Daoy (cell line): ENCODE results near the gene MB. TPM values are rescaled to one million over a fixed set of nuclear protein-coding genes. Genes with fewer than 3 reads are reported as not detected.
A peak's percentile ranks its signal among the peaks of the same experiment; 100 is the strongest.

ENCODE experiments used
- DNase-seq: peaks from one replicate; pipeline ENCODE4 v3.0.0-alpha.2; 2015; ENCODE audit warnings: low read depth
- total RNA-seq: library from RNA; depleted of rRNA; stranded (reverse); fragments of >200 nt; shearing (Covaris generic); gene quantifications from 2 replicates; pipeline ENCODE4 v1.2.3, GENCODE V29; 2014

MB gene
- total RNA-seq, 1 experiment from 2014 or later, result 1.2 TPM

DNA sequence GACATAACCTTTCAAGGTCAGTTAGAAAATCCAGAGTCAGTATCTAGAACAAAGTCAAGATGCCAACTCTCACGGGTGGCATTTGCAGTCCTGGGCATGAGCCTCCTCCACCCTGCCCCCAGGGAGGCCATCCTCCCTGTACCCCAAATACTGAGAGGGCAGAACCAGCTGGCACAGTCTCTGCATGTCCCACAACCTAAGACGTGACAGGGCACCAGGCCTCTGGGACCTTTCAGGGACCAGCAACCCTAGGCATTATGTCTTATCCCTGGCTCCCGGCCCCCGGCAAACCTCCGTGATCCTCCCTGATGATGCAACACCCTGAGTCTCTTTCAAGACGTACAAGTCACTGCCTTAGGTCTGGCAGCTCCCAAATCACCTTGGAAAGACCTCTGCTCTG is 2.0 kb downstream of the MB start:
- no peak for DNase-seq

DNA sequence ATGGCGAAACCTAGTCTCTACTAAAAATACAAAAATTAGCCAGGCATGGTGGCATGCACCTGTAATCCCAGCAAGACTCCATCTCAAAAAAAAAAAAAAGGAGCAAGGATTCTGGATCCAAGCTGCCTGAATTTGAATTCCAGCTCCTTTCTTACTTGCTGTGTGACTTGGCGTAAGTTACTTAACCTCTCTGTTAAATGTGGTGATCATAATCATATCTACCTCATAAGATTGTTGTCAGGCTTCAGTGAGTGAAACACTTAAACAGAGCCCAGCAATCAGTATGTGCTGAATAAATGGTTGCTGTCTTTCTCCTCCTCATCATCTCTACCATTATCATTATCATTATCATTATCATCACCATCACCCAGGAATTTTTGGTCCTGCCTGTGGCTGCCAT is 2.7 kb downstream of the MB start:
- no peak for DNase-seq

DNA sequence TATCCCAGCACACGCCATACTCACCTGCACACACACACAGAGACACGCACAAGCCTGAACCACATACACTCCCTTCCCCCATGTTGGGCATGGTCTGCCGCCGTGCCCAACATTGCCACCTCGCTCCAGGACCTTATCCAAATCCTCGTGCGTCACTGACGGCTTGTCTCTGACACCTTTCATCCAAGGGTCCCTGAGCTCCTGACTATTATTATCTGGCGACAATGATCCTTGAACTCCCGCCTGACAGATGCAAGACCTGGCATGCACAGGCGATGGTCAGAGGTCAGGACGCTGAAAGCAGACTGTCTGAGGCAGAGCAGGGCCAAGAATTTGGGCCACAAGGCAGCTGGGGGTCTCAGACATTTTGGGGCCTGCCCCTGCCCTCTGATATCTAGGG is 4.2 kb downstream of the MB start:
- DNase-seq, result no peak

DNA sequence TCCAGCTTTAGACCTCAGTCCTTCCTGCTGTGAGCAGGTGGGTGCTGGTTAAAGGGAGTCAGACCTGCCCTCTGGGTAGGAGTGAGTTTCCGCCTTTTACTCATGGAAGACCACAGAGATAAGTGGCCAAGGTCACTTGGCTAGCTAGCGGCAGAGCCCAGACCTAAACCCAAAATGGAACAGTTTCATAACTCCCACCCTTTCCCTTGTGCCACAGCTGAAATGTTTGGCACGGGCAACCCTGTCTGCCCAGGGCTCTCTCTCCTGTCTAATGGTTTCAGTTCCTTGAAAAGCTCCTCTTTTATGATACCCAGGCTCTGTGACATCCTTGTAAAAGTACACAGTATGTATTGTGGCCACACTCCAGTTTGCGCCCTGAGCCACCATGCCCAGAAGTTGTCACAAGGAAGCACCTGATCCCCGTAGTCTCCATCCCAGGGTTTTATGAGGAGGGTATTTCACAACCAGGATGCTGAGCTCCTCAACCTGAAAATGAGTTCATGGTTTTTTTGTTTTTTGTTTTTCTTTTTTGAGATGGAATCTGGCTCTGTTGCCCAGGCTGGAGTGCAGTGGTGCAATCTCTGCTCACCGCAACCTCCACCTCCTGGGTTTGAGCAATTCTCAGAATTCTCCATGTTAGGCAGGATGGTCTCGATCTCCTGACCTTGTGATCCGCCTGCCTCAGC is 5.1 kb downstream of the MB start:
- DNase-seq, result no peak

DNA sequence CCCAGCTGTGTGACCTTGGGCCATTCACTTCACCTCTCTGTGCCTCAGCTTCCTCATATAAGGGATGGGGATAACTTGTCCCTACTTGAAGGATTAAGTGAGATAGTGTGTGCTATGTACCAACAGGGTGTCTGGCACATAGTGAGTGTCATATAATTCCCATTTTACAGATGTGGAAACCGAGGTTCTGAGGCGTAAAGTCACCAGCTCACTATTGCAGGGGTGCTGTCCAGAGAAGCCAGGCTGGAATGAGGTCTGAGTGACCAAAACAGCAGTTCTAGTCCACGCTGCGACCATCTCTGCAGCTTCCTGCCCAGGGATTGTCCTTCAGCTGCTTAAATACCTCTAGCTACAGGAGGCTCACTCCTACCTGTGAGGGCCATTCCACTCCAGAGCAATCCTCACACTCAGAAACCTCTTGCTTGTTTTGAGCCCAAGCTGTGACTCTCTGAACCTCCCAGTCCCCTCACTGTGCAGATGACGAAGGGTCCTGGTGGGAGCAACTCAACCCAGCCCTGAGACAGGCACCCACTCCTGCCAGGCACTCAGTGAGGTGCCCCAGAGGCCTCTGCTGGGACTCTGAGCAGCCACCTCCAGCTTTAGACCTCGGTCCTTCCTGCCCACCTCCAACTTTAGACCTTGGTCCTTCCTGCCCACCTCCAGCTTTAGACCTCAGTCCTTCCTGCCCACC is 5.8 kb downstream of the MB start:
- no peak for DNase-seq

DNA sequence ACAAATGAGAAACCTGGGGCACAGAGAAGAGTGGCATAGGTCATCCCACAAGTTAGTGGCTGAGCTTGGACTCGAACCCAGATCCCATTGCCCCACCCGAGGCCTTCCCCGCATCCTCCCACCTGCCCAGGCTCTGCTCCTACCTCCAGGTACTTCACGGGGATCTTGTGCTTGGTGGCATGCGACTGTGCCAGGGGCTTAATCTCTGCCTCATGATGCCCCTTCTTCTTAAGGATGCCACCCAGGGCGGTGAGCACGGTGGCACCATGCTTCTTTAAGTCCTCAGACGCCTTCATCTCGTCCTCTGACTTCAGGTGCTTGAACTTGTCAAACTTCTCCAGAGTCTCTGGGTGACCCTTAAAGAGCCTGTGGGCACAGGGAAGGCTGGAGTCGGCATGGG is 6.4 kb downstream of the MB start:
- DNase-seq, result no peak

DNA sequence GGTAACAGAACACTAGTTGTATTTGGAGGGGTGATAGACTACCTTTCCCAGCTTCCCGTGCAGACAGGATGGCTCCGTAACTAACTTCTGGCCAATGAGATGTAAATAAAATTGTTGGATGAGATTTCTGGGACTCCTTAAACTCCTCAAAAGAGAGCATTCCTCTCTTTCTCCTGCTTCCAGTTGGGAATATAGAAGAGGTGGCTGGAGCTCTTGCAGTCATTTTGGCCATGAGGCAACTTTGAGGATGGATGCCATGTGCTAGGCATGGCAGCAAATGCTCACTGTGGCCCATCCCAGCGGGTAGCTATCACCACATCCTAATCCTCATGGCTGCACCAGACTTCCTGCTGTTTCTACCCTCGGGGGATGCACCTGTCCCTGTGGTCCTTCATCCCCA is 7.4 kb downstream of the MB start:
- no peak for DNase-seq

DNA sequence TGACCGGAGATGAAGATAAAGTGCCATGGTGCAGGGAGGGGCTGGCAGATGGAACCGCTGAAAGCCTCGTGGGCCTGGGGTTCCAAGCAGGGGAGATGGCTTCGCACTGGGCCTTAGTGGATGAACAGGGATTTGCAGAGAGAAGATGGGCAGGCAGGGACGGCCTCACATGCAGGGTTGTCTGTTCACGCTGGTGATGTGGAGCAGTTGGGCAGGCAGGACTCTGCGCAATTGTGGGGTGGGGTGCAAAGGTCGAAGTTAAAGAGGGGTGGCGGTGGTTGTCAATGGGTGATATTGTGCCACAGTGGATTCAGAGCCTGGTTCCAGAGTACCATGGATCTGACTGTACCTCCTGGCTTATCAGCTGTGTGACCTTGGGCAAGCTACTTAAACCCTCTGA is 7.9 kb downstream of the MB start:
- no peak for DNase-seq

DNA sequence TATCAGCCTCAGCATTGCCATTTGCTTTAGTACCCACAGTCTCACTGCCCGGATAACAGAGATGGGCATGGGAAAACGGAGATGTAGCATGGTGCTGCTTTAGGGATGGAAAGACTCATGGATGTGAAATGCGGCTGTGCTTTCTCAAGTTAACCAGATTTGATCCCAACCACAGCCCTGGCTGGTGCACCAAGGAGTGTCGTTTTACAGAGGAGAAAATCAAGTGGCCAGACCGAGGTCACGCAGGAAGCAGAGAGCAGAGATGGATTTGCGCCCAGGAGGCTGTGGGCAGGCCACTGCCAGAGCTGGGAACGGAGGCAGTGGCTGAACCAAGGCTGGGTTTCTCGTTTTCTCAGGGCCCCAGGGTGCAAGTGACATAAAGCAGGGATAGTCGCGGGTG is 9.0 kb downstream of the MB start:
- no peak for DNase-seq

DNA sequence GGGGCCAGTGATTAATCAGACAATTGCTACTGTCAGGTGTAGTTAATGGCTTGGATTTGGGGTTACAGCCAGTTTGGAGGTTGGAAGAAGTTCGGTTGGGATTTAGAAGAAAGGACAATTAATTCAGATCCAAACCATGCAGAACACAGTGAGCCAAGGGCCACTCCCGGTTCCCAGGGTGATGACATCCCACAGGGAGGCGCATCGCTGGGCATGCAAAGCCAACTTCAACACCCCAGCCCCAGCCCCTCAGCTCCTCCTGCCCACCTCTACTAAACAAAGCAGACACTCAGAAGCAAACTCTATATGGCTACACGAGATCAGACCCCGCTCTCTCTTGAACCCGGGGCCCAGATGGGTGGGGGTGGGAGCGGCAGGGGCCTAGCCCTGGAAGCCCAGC is 10.2 kb downstream of the MB start:
- no peak for DNase-seq

DNA sequence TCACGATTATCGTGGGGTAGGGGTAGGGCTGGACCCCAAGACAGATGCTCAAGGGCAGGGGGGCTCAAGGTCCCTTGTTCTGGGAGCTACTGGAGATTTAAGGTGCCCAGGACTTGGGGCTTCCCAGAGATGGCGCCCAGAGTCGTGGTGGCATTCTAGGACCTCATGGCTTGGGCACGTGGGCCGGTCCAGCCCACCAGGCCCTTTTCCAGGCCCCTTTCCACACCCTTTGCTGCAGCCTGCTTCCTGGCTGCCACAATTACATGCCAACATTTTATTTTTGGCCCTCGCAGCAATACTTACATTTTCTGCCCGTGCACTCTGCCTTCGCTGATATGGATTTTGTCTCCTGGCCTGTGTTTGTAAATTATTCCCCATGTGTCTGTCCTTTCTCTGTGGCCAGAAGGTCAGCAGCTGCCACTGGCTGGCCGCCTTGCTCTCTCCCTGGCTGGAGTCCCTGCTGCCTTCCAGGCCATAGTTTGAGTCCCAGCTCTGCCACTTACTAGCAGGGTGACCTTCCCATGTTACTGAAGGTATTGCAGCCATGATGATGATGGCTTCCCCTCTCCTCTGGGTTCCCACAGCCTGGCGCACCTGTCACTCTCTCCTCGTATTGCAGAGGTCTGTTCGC is 11.2 kb downstream of the MB start:
- DNase-seq, result no peak

DNA sequence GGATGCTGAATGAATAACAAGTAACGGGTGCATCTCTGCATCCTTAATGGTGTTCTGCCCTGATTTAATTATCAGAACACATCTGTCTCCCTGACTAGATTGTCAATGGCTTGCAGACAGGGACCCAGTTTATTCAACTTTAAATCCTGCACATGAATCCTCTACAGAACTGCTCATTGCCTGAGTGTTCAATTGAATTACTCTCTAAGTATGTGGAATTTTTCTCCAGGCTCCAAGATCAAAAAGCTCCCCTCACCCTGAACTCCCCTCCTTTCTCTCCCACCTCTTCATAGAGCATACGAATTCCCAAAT is 11.8 kb downstream of the MB start:
- DNase-seq, result no peak

DNA sequence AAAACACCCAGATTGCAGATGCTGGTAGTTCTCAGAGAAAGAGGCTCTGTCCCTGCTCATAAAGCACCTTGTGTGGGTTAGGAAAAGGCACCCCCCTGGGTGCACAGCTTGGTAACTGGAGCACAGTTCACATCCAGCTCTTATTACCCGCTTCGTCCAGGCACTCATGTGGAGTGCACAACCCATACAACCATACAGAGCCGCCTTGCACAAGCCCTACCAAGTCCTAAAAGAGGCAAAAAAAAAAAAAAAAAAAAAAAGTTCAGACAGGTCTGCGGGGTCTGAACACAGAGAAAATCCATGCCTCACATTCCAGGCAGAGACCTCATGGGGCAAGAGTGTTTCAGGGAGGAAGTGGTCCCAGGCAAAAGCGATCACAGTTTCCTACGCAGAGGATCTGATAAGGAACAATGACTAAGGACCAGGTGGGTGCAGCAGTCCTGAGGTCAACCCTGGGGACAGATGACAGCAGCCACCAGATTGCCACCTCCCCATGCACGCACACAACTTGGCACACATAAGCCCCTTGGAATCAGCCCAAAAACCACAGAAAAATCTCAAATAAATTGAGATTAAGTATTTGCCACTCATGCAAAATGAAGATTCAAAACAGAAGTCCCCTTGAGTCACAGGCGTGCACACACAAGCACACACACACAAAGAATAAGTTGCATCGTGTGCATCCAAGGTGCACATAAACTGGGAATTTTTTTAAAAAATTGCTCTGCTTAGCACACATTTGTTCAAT is 12.3 kb downstream of the MB start:
- peak; percentile 87 for DNase-seq

DNA sequence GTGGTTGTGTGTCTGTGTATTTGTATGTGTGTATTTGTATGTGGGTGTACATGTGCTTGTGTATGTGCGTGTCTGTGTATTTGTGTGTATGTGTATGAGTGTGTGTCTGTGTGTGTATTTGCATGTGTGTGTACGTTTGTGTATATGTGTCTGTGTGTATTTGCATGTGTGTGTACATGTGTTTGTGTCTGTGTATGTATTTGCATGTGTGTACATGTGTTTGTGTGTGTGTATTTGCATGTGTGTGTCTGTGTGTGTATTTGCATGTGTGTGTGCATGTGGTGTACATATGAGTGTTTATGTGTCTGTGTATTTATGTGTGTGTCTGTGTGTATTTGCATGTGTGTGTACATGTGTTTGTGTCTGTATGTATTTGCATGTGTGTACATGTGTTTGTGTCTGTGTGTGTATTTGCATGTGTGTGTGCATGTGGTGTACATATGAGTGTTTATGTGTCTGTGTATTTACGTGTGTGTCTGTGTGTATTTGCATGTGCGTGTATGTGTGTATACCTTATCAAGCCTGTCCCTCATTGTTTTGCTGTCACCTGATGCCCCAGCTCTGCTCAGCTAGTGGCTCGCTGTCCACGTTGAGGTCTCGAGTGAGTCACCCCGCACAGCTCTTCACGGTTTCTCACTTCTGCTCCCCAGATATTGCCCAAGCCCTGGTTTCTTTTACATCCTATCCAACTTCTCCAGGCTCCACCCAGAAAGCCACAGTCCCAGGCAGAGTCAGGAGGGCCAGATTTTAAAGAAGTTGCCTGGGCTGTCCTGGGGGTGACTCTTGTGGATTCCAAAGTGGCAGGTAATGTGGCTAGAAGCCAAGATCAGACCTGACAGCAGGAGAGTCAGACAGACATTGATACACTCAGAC is 15.2 kb downstream of the MB start:
- DNase-seq, result peak; percentile 82

DNA sequence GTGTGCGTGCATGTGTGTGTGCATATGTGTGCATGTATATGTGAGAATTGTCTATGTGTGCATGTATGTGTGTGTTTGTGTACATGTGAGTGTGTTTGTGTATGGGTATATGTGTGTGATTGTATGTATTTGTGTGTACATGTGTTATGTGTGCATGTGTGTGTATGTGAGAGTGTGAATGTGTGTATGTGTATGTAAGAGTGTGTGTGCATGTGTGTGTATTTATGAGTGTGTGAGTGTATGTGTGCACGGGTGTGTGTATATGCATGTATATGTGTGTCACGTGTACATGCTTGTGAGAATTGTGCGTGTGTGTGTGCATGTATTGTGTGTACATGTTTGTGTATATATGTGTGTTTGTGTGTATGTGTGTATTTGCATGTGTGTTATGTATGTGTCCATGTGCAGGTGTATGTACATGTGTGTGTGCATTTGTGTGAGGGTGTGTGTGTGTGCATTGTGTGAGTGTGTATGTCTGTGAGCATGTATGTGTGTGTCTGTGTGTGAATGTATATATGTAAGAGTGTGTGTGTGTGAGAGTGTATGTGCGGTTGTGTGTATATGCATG is 16.0 kb downstream of the MB start:
- no peak for DNase-seq

DNA sequence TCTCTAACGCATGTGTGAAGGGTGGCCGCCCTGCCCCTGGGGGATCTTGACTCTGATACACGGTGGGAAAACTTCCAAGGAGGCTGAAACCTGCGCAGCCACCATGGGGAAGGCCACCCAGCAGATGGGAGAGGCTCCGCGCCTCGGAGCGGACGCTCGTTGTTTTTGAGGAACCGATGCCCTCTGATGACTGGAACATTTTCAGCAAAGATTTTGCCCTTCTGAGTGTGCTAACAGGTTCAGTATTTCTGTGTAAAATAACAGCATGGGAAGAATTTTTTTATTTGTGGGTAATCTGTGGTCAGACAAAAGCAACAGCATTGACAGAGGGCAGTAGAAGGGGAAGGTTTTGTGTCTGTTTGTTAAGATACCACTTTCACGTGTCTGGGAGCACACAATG is 16.7 kb downstream of the MB start:
- DNase-seq, result no peak

DNA sequence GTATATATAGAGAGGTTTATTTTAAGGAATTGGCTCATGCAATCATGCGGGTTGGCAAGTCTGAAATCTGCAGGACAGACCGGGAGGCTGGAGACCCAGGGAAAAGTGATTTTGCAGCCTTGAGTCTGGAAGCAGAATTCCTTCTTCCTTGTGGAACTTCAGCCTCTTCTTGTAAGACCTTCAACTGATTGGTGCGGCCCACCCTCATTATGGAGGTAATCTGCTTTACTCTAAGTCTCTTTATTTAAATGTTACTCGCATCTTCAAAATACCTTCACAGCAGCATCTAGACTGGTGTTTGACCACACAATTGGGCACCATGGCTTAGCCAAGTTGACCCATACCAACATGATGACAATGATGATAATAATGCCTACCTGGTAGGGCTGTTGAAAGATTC is 17.8 kb downstream of the MB start:
- no peak for DNase-seq

DNA sequence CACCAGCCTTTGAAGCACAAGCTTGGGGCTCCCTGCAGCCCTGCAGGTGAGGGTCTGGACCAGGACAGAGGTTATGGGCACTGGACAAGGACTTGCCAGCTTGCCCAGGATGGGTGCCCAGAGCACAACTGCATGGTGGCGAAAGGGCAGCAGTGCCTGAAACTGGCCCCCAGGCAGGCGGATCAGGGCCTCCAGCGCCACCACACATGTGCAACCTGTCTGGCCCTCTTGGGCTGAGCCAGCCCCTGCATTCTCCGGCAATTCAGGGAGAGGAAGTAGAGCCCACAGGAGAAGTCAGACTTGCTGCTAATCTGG is 18.8 kb downstream of the MB start:
- DNase-seq, result no peak

DNA sequence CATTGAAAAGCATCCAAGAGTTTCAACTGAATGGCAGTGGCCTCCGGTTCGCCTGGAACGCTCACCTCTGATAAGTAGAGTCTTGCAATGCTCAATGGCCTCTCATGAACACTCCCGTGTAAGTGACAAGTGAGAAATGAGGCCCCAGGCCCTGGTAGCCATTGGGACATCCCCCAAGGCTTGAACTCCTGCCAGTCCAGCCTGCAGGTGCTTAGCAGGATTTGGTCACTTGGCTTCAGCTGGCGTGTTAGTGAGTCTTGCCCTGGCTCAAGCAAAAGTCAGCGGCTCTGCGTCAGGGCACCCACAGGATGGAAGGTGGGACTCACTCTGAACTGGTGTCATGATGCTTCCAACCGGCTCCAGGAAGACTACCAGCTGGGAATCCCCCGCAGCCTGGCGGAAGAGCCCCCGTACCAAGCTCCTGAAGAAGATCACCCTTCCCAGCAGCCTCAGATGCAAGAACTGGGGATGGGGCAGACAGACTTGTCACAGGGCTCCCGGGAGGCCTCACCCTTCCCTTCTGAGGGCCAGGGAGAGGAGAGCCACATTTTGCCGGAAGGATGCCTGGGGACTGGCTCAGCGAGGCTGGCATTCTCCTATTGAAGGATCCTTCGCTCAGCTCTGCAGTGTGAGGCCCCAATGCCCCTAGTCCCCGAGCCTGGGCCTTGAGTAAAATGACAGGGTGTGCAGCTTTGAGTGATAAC is 19.3 kb downstream of the MB start:
- DNase-seq, result no peak

DNA sequence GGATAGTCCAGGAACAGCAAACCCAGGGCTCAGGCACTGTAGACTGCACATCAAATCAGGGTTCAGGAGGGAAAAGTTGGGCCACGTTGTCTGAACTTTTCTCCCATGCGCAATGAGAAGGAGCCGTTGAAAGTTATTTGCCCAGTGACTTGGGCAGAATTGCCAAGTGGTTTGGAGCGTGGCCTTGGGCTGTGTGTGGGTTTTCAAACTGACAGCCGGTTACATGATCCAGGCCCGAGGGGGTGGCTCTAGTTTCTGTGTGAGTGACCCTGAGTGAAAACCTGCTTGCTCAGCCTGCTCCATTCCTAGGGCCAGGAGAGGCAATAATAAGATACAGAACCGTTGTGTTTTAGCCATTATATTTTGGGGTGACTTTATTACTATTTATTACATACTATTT is 20.3 kb downstream of the MB start:
- DNase-seq, result peak; percentile 33

DNA sequence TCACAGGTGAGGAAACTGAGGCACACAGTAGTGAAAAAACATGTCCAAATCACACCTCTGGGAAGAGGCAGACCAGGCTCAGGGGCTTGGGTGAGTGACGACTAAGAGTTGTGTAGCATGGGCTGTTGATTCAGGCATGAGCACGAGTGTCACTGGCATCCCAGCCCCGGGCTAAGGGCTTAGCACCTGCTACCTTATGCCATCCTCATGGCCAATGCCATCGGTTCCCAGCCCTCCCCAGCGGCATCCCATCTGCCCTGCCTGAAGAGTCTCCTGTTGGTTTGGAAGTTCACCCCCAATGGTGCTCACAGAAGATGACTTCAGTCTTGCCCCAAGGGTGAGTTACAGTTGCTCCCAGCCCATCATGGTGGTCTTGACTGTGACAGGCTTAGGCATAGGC is 22.4 kb downstream of the MB start:
- DNase-seq, result no peak
